ENCODE data around the gene DOK6.
"Not testable (repeated sequence)": the region's sequence is repeated elsewhere in the genome, so short reads cannot be mapped to it uniquely, and the experiment has no call there.

The DOK6 gene

DNA sequence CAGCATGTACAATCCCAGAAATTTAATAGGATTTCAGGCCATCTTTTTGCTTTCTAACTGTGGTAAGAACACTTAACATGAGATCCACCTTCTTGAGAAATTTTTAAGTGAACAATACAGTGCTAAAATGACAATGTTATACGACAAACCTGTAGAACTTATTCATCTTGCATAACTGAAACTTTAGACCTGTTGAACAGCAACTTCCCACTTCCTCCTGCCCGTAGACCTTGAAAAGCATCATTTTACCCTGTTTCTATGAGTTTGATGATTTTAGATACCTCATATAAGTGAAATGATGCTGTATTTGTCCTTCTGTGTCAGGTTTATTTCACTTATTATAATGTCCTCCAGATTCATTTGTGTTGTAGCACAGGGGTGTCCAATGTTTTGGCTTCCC lies 418.8 kb downstream of the DOK6 start:
- DNase-seq = no peak

DNA sequence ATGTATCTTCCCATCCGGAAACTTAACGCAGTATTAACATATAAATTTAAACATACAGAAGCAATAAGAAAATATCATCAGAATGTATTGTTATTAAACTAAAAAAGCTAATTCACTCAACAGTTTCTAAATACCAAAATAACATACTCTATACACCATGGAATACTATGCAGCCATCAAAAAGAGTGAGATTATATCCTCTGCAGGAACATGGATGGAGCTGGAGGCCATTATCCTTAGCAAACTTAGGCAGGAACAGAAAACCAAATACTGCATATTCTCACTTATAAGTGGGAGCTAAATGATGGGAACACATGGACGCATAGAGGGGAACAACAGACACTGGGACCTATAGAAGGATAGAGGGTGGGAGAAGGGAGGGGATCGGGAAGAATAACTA lies 419.9 kb downstream of the DOK6 start:
- DNase-seq = no peak

DNA sequence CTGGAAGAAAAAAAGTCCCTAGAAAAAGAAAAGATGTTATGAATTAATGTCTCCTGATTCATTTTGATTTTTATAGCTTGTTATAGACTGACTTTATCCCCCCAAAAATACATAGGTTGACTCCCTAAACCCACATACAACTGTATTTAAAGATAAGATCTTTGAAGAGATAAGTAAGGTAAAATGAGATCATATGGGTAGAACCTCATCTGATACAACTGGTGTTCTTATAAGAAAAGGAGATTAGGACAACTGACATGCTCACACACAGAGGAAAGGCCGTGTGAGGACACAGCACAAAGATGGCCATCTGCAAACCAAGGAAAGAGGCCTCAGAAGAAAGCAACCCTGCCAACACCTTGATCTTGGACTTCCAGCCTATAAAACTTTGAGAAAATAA lies 429.5 kb downstream of the DOK6 start:
- DNase-seq = no peak

DNA sequence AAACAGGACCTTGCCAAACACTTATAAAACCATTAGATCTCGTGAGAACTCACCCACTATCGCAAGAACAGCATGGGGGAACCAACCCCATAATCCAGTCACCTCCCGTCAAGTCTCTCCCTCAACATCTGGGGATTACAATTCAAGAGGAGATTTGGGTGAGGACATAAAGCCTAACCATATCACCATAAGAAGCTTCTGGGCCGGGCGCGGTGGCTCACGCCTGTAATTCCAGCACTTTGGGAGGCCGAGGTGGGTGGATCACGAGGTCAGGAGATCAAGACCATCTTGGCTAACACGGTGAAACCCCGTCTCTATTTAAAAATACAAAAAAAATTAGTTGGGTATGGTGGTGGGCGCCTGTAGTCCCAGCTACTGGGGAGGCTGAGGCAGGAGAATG lies 434.3 kb downstream of the DOK6 start:
- not testable (repeated sequence) for DNase-seq

DNA sequence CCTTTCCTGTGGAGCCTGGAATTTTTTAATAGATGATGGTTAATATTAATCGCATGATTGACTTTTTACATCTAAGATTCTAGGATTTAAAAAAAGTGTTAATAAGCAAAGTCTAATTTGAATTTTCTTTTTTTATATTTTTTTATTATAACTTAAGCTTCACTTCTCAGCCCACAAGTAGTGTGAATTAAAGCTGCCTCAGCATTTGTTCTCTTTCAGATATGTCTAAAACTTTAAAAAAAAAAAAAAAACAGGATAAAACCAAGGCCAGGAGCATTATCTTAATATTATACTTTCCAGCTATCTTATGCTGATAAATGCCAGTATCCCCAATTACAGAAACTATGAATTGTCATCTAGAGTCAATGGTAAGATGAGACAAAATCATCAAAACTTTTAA lies 437.3 kb downstream of the DOK6 start:
- DNase-seq = no peak

DNA sequence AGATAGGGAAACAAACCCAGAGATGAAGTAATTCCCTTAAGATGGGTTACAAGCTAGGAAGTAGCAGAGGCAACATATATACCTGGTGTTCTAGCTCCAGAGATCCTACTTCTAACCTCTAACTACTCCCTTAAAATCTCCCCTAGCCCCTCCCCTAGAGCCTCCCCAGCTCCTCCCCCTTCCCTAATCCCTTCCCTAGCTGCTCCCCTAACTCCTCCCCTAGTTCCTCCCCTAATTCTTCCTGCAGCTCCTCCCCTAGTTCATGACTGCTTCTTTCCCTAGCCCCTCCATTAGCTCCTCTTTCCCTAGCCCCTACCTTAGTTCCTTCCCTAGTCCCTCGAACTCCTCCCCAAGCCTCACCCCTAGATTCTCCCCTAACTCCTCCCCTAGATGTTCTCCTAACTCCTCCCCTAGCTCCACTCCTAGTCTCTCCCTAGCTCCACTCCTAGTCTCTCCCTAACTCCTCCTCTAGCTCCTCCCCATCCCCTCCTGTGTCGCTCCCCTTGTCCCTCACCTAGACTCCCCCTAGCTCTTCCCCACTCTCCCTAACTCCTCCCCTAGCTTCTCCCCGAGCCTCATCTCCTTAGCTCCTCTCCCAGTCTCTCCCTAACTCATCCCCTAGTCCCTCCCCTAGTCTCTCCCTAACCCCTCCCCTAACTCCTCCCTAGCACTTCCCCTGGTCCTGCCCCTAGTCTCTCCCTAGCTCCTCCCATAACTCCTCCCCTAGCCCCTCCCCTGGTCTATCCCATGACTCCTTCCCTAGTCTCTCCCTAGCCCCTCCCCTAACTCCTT lies 438.1 kb downstream of the DOK6 start:
- DNase-seq = no peak

DNA sequence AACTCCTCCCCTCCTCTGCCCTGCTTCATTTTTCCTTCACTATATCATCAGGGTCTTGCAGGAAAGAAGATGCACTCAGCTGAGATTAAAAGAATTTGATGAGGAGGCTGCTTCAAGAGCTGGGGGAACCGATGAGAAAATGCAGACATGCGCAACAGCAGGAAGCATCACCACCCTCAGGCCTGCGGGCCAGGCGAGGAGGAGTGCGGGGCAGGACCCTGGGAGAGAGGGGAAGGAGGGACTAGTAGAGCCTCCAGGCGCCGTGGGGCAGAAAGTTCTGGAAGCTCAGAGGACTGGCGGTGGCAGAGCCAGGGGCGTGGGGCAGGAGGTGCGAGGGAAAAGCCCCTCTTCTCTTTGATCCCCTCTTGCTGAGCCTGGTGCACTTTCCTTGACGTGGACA lies 438.8 kb downstream of the DOK6 start:
- no peak for DNase-seq

- DNase-seq = no peak
These were observed 439.3 kb downstream of the DOK6 start for GRCh38 chr18:69840001-69840400.

DNA sequence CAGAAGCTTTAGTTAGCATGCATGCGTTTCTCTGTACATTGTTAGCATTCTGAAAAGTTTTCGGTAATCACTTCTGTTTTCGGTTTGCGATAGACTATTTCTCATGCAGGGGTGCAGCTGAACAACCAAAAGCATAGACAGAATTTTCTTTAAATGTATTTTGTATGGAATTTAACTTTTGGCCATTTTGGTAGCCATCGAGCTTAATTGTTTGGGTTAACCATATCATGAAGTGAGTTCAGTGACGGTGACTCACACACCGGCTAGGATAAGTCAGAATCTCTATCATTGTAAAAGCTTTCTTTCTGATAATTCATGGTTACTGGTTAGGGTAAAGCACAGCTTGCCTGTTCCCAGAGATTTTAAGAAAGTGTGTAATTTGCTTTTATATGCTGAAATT lies 439.8 kb downstream of the DOK6 start:
- DNase-seq = no peak

DNA sequence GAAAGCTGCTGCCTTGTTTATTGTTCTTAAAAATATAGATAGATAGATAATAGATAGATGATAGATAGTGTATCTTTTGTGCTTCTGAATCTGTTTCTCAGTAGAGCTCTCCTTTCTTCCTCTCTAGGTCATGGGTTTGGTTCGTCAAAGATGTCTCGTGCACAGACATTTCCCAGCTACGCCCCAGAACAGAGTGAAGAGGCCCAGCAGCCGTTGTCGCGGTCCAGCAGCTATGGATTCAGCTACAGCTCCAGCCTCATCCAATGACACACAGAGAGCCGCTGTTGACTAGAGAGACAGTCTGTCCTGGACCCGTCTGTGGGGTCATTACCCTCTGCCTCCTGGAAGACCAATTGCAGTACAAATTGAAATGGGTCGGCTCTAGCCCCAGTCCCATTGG lies 440.4 kb downstream of the DOK6 start:
- DNase-seq = no peak

DNA sequence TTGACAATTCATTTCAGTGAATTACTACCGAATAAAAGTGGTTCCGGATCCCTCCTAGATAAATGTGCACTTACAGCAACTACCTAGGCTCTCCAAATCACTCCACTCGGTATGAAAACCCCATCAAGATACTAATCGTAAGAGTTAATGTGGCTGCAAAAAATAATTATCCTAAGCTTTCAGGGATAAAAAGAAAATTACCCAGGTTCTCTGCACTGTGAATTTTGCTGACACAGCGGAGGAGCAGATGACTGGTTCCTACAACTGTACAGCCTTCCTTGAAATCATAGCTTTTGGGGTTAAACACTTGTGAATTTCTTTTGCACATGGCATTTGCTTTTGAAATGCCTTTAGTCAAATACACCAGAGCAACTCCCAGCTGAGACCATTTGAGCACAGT lies 442.3 kb downstream of the DOK6 start:
- DNase-seq = no peak

GRCh38 chr18:69844656-69845055 lies 444.0 kb downstream of the DOK6 start:
- no peak for DNase-seq

- DNase-seq = no peak
These were observed 445.2 kb downstream of the DOK6 start for GRCh38 chr18:69845593-69846506.

- no peak for DNase-seq
These were observed 452.4 kb downstream of the DOK6 start for GRCh38 chr18:69853051-69853450.

DNA sequence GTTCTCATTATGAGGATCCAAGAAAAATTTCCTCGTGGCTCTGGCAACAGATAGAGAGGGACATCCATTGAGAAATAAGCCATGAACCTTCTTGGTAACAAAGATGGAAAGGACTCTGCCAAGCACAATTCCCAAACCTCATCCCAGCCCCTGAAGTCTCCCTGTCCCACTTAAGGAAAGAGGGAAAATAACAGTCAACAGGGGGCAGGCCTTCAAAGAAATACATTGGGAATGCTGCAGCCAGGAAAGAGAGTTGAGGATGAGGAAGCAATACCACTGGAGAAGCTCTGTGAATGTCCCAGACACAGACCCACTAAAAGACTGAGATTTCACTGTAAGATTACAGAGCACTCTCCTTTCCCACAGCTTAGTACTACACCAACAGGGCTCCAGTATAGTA lies 453.8 kb downstream of the DOK6 start:
- DNase-seq = no peak

DNA sequence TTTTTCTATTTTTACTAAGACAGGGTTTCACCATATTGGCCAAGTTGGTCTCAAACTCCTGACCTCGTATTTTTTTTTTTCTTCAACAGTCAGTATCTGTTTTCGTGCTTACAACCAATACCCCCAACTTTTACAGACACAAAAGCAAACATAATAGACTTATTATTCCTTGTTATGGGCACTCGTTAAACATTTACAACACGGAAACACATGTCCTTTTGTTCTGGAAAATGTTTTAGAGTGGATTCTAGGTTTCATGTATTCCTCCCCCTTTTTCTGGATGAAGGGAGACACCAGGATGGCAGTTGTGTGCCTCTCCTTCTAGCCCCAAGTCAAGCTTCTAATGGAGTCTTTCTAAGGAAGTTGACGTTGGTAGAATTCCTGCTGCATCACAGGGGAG lies 458.2 kb downstream of the DOK6 start:
- DNase-seq = no peak

DNA sequence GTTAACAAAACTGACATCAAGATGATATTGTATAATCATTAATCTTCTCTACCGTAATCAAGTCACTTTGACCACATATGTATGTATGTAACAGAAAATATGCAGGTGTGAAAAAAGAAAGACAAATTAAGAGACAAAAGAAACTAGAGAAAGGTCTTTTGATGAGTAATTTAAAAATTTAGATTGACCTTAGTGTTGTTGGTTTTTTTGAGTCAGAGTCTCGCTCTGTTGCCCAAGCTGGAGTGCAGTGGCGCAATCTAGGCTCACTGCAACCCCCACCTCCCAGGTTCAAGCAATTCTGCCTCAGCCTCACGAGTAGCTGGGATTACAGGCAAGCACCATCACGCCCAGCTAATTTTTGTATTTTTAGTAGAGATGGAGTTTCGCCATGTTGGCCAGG lies 464.1 kb downstream of the DOK6 start:
- DNase-seq = not testable (repeated sequence)

DNA sequence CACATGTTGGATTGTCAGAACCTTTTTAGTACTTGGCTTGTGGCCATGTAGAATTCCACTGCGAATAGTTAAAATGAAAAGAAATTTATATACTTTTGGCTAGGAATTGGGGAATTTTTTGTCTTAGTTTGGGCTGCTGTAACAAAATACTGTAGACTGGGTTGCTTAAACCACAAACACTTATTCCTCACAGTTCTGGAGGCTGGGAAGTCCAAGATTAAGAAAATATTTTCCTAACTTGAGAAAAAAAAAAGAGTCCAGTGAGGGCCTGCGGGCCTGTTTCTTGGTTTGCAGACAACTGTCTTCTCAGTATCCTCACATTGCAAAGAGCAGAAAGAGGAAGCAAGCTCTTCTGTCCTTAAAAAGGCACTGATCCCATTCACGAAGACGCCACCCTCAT lies 465.1 kb downstream of the DOK6 start:
- no peak for DNase-seq

- DNase-seq = no peak
These were observed 465.5 kb downstream of the DOK6 start for GRCh38 chr18:69866212-69866611.

- no peak for DNase-seq
These were observed 470.0 kb downstream of the DOK6 start for GRCh38 chr18:69870736-69871135.

DNA sequence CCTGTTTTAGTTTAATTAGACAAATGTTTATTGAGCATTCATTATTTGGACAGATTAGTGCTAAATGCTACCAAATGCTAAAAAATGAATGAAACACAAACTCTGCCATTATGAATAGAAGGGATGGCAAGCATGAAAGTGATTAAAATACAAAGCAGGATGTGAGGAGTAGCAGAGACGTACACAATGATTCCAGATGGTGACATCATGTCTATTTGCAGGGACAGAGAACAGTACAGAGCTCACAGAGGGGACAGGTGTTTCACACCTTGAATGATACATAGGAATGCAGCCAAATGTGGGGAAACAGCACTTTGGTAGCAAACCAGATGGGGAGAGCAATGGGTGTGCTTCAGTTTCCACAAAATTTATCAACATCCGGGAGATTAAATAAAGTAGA lies 470.7 kb downstream of the DOK6 start:
- no peak for DNase-seq

DNA sequence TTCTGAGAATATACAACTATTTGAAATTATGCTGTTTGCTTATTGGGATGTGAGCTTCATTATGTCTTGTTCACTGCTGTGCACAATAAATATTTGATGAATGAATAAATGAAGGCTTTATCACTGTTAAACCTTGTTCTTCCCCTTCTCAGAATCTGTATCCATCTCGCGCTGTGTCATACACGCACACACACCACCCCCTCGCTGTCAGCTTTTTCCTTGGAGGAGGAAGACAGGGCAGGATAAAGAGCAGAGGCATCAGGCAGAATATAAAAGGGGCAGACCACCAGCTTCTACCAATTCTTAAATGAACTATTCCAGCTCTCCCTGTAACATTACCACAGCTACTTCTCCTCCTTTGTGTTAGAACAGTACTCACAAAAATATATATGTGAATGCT lies 472.0 kb downstream of the DOK6 start:
- no peak for DNase-seq

DNA sequence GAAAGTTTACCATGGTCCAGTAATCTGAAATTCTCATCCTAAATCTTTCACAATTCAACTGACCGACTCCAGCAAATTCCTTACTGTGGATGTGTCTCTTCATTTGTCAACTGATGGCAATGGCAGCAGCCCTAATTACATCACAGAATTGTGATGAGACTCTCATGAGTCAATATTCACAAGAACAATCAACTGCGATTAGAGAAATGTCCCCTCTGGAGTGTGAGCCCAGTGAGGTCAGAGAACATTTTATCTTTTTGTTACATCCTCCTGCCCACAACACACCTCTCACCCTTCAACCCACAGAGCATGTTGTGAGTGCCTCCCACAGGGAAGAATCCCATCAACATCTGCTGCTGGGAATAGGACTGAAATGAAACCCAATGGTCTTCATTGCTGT lies 473.4 kb downstream of the DOK6 start:
- DNase-seq = no peak

- no peak for DNase-seq
These were observed 475.8 kb downstream of the DOK6 start for GRCh38 chr18:69876490-69876889.

All from left hindlimb (tissue), 1 donor.